Right lung (tissue), 5 donors: ENCODE results near the gene MLNR. TPM values are rescaled to one million over a fixed set of nuclear protein-coding genes. Genes with fewer than 3 reads are reported as not detected.

Source experiments
- DNase-seq, 2 donors: peaks; one replicate each; pipeline ENCODE4 v3.0.0-alpha.2; 2013
- polyA plus RNA-seq, 5 donors: library from polyadenylated mRNA; unstranded; fragments of 120-200 nt; gene quantifications; one replicate each; pipeline versions ENCODE4 v1.2.1 to v1.2.3, GENCODE V29; 2013; ENCODE audit warnings: inconsistent platforms in 1 of 5, low replicate concordance in 1 of 5; ENCODE audit not compliant: insufficient read length in 5 of 5, insufficient read depth in 1 of 5

MLNR gene
- polyA plus RNA-seq, 5 donors, result 0.08 to 0.25 (median 0.15) TPM; not detected in 2

GRCh38 chr13:49225223-49226042 lies 5.3 kb downstream of the MLNR start:
- DNase-seq, result peak; percentile 30 to 32

GRCh38 chr13:49226613-49227012 lies 6.5 kb downstream of the MLNR start:
- DNase-seq, result no peak

GRCh38 chr13:49234741-49235140 lies 14.6 kb downstream of the MLNR start:
- no peak for DNase-seq

- no peak for DNase-seq
Measured at GRCh38 chr13:49235856-49236431, 15.8 kb downstream of the MLNR start.

GRCh38 chr13:49238621-49239020 lies 18.5 kb downstream of the MLNR start:
- DNase-seq, result no peak

GRCh38 chr13:49240017-49240416 lies 19.9 kb downstream of the MLNR start:
- no peak for DNase-seq

- DNase-seq, result no peak
Measured at GRCh38 chr13:49241296-49241695, 21.2 kb downstream of the MLNR start.

GRCh38 chr13:49245101-49245500 lies 25.0 kb downstream of the MLNR start:
- DNase-seq, result no peak

- DNase-seq, result no peak
Measured at GRCh38 chr13:49246850-49247642, 26.9 kb downstream of the MLNR start.

GRCh38 chr13:49247643-49248621 lies 27.8 kb downstream of the MLNR start, which contains the start of gene CDADC1:
CDADC1 (plus strand) TSS chr13:49247925; CDS start chr13:49248038, 113 bp downstream.
- peak; percentile 94 to 97 for DNase-seq

GRCh38 chr13:49248622-49249002 lies 28.5 kb downstream of the MLNR start:
- no peak for DNase-seq

GRCh38 chr13:49251326-49251725 lies 31.2 kb downstream of the MLNR start:
- DNase-seq, result no peak

GRCh38 chr13:49253310-49253709 lies 33.2 kb downstream of the MLNR start:
- no peak for DNase-seq

GRCh38 chr13:49254007-49254406 lies 33.9 kb downstream of the MLNR start:
- no peak for DNase-seq

GRCh38 chr13:49256841-49257240 lies 36.7 kb downstream of the MLNR start:
- no peak for DNase-seq

GRCh38 chr13:49258089-49258796 lies 38.1 kb downstream of the MLNR start:
- no peak for DNase-seq

GRCh38 chr13:49259586-49259985 lies 39.4 kb downstream of the MLNR start:
- DNase-seq, result no peak

GRCh38 chr13:49262634-49263033 lies 42.5 kb downstream of the MLNR start:
- no peak for DNase-seq

GRCh38 chr13:49265822-49266221 lies 45.7 kb downstream of the MLNR start:
- no peak for DNase-seq

- DNase-seq, result no peak
Measured at GRCh38 chr13:49271264-49271663, 51.1 kb downstream of the MLNR start.
